ENCODE measurements around the gene ZNF189.

The ZNF189 gene

DNA sequence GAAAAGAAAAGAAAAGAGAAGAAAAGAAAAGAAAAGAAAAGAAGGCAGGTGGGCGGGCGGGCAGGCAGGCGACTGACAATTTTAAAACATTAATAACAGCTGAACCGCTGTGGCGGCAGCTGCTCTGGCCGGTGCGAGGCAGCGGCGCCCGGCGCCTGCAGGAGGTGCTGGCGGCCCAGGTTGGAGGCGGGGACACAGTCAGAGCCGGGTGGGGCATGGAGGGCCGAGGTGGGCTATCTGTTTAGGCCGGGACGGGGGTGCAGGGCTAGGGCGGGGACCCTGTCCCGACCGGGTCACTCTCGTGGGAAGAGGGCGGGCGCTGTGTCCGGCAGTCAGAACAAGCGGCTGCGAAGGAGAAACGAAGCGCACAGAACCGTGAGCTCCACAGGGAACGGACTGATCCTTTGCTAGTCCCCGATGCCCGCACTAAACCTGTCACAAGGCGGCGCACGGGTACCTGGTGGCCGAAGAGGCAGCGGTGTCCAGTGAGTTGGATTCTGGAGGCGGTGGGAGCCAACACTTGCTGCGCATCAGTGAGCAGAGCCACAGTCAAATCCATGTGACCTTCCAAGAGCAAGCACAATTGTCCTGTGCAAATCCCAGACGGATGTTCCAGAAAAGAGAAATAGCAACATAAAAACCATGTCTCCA, 50.5 kb downstream of the ZNF189 start:
- DNase-seq (ENCODE audit: low read depth, low spot score), result peak; percentile 29

DNA sequence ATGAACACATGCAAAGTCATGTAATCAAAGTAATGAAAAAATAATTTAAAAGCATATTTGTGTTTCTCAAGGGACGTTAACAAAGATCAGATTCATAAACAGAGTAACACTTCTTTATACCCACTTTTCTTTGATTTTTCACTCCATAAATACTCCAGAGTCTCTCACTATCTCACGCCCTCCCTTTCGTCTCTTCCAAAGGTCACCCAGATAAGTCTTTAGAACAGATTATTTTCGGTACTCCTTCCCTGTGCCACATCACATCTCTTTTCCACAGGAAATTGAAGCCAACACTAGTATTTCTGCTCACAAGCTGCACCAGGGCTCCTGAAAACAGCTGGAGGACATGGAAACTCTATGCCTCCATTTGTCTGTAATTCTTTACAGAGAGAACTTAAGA, 52.3 kb downstream of the ZNF189 start:
- no peak for DNase-seq (ENCODE audit: low read depth, low spot score)

DNA sequence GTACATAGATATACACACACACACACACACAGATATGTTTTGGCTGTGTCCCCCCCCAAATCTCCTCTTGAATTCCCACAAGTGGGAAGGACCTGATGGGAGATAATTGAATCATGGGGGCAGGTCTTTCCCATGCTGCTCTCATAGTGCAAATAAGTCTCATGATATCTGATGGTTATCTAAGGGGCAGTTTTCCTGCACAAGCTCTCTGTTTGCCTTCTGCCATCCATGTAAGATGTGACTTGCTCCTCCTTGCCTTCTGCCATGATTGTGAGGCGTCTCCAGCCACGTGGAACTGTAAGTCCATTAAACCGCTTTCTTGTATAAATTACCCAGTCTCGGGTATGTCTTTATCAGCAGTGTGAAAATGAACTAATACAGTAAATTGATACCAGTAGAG, 52.8 kb downstream of the ZNF189 start:
- DNase-seq (ENCODE audit: low read depth, low spot score), result no peak

DNA sequence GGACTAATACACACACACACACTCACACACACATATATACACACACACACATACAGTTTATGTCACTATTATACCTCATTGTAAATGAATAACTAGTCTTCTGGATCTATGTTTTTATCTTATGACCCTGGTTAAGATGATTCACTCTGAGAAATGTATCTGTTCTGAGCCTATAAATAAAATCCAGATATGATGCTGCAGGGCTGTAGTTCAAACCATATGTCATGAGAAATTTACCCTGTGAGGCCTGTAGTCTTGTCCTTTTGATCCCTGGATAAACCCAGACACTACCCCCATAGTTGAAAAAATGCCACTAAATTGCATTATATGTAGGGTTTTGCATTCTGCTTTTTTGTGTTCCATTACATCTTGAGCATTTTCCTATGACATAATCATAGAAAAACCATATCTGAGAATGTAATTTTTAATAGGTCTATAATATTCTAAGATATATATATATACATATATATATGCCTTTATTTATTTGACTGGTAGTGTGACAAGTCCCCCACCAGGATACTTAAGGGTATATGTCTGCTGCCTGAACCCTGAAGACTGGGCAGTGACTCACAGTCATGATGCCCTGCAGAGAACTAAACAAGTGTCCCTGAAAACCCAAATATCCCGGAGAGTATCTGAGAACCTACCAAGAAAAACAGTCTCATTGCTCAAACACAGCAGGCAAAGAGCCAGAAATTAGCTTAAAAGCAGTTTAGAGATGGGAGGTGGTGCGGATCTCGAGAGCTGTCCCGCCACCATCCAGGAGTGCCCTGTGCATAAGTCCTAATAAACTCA, 55.3 kb downstream of the ZNF189 start:
- DNase-seq (ENCODE audit: low read depth, low spot score), result peak; percentile 87

DNA sequence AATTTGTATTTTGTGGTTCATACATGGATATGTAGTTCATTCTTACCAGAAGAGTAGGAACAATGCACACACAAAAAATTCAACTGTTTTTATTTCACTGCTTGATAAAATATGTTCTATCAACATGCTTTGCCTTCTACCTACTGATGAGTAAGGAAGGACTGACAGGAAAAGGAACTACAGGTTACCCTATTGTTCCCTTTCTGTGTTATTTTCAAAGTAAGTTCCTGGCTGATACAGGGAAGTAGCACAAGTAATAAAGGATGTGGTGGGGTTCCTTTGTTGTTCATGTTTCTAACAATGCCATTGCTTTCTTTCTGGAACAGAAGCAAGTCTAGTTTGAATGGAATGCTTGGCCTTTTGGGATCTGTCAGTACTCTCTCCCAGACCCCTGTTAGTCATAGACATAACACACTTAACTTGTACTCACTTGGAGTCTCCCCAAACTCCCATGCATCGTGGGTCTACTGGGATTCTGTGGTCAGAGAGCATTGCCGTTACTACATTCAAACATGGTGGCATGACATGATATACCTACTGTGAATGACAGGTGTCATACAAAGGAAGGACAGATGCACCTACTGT, 57.1 kb downstream of the ZNF189 start:
- DNase-seq (ENCODE audit: low read depth, low spot score), result no peak

DNA sequence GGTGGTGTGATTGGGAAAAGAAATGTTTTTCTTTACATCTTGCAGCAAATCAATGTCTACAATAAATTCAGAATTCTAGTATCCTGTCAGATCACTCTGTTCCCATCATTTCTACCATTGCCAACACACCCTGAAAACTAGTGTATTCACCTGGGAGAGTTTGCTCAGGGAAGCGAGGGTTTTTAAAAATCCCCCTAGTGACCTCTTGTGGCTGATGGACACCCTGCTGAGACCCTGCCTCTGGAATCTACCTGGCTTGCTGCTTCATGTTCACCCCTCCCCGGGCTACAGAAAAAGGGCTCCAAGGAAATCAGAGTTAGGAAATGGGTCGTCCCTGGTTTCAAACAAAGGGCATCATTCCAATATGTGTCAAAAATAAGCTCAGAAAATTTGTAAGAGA, 58.4 kb downstream of the ZNF189 start:
- no peak for DNase-seq (ENCODE audit: low read depth, low spot score)

DNA sequence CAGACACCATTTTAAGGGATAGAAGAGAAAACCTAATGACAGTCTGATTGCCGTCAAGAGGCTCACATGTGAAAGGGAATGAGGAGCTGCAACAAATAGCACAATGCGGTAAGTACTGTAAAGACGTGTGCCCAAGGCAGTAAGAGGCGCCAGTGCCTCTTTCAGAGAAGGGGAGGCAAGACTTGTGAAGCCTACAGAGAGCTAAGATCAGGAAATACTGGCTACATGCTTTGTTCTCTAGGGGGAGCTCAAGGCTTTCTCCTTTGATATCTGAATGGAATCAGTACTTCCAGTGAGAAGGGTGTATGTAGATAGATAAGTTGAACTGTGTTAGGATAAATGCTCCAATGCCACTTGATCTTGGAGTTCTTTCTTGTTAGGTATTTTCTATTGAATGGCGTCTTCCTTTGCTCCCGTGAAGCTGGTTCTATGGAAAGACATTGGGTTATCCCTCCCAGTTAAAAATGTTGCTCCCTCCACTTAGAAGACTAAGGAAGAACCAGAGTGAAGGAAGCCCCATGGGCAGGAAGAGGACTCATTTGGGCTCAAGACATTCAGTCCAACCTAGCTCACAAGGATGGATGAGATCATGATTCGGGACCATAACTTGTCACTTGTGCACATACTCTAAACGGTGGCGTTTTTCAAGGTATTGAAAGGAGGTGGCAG, 60.4 kb downstream of the ZNF189 start:
- no peak for DNase-seq (ENCODE audit: low read depth, low spot score)
